GM18858 (cell line): ENCODE data around the gene PRMT7.

ENCODE experiments used
- ATAC-seq: cut with Tn5 transposase; IDR thresholded peaks from one replicate; pipeline ENCODE4 v1.9.1; 2021; ENCODE audit not compliant: unreplicated experiment

PRMT7 gene

DNA sequence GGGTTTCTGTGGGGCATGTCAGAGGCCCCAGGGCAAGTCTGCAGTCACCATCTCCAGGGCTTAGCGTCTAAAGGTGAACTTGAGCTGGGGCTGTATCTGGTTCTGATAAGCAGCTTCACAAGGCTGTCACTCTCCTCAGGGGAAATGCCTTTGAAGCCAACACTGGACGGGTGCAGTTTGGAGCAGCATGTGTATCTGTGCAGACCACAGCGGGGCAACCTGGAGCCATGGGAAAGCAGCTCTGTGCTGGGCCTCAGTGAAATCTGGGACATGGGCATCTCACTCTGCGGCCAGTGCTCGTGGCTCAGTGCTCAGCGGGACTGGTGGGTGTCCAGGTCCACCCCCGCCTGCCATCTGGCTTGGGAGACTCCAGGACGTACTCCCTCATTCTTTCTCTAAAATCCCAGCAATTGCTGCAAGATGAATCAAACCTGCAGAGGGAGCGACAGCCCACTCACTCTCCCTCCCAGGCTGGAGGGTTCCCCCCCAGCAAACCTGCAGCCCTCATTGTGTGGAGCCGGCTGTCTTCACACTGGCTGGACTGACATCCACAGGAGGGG is 63.5 kb downstream of the PRMT7 start:
- ATAC-seq, result no peak

DNA sequence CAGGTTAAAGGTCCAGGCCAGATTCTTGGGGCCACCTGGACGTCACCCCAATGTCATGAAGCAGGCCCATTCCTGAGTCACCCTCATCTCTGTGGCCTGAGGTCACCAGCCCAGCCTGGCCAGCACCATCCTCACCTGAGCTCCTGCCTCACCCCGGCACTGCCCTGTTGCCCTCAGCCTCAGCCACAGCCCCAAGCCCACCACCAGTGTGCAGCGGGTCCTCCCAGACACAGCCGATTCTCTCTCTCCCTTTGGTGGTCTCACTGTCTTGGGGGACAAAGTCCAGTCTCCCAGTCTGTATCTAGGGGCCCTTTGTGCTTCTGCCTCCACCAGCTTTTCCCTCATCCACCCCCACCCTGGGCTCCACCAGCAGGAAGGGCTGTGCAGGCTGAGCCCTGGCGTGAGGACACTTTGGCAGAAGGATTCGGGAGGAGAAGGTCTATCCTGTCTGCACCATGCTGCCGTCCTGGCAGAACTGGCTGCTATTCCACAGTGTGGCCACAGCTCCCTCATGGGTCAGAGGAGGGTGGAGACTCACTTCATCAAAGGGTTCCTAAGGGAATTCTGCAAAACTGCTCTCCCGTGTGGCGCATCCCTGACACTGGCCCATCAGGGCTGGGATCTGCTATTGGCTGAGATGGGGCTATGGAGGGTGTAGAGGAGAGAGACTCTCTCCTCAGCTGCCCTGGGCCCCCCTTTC is 64.3 kb downstream of the PRMT7 start:
- ATAC-seq, result no peak

DNA sequence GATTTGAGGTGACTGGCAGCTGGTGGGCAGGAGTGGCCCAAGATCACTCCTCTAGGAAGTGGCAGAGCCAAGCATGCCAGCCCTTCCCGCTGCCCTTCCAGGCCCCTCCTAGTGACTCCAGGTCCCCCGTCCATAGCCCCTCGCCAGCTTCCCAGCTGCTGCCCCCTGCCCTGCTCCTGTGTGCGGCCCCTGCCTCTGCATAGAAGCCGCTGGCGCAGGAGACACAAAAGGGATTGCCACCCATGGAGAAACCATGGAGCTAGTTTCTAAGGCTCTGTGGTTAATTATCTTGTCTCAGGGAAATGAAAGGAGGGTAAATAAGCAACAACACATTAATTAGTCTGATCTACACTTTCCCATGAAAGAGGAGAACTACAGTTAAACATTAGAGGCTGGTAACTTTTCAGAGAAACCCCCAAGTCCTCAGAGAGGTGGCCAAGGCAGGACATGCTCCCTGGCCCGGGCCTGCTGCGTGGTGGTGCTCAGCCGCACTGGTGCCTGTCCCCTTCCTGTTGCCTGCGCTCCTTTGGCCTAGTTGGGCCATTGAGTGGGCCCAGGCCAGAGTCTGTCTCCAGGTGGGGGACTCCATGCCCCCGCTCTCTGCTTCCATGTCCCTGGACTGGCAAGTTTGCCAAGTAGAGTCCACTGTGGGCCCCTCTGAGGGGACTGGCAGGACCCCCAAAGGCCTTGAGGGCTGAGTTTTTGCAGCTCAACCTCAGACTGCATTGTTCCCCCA is 65.2 kb downstream of the PRMT7 start:
- ATAC-seq, result no peak

DNA sequence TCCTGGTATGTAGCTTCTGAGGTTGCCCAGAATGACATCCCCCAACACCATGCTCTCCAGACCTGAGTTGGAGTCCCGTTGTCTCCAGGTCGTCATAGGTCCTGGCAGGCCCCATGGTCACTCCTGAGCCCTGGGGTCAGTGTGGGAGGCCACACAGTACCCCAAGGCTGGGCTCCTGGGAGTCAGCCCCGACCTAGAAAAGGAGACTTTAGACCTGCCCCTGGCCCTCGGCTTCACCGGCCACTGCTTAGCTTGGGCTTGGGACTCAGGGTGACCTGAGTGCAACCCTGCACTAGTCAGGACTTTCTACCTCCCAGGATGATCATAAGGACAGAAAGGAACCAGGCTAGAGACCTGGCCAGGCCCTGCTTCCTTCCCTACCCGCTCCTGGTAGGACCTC is 65.8 kb downstream of the PRMT7 start:
- ATAC-seq, result no peak

DNA sequence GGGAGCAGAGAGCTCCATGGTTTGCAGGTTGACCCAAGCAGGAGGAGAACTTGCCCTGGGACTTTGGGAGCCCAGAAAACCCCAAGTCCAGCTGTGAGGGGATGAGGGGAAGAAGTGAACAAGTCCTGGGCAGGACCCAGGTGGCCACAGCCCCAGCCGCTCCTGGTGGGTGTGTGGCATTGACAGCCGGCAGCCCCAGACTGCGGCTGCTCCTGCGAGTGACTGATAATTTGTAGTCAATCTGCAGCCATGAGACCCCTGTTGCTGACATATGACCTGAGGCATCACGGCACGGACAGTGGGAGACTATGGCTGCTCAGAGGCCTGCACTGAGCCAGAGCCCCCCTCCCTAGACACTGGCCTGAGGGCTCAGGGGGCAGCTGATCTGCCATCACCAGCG is 66.4 kb downstream of the PRMT7 start:
- ATAC-seq, result no peak

DNA sequence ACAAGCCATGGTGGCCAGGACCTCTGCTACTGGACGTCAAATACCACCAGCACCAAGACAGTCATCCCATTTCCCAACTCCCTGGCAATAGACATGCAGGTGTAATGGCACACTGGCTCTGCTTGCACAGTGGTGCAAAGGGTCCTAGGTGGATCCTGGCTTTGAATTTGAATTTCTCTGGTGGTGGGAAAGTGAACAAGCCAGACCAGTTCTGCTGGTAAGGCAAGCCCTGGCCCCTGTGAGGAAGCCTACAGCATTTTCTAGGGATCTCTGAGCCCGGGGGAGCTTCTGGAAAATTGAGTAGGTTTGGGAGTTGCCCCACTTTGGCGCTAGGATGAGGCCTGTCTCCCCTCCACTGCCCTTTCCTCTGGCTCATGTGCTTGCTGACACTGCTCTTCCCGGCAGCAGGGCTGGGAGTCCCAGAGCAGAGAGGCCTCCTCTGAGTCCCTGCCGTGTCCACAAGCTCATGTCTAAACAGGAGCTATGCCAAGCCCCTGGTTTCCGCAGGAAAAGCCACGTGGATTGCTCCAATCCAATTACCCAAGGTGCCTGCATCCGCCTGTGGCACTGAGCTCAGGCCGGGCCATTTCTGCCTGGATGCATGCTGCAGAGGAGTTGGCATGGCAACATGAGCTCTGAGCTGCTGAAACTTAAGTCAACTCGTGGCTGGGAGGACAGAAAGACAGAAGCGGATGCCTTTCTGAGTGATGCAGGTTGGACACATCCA is 67.0 kb downstream of the PRMT7 start:
- no peak for ATAC-seq

DNA sequence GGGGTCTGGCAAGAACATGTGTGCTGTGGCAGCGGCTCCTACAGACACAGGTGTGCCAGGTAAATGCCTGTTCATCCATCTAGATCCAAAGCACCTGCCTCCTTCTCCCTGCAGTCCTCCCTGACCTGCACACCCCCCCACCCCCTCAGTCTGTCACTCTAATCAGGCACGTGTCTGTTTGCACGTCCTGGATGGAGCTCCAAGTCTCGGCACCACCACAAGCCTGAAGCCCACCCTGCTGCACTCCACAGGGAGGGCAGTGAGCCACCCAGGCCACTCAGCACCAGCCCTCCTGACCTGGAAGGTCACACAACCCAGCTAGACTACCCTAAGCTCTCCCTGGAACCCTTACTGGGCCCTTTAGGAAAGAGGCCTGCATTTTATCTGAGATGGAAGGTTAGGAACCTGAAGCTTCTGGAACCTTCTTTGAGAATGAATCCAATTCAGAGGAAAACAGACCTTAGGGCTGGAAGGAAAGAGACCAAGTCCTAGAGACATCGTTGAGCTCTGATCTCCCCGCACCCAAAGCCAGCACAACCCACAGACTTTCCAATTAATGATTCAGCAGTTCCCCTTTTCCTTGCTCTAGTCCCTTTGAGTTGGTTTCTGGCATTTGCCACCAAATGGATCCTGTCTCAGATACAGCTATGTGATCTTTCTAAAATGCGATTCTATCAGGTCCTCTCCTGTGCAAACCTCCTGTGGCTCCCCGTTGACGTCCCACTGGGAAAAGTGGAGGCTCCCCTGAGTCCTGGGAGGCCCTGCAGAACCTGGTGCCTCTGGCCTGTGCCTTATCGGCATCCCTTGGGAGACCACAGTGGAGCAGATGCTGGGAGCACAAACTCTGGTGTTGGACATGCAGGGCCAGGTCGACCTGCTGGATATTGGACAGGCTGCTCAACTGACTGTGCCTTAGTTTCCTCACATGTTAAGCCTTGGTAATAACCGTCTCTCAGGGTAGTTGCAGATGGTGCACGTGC is 67.9 kb downstream of the PRMT7 start:
- no peak for ATAC-seq

DNA sequence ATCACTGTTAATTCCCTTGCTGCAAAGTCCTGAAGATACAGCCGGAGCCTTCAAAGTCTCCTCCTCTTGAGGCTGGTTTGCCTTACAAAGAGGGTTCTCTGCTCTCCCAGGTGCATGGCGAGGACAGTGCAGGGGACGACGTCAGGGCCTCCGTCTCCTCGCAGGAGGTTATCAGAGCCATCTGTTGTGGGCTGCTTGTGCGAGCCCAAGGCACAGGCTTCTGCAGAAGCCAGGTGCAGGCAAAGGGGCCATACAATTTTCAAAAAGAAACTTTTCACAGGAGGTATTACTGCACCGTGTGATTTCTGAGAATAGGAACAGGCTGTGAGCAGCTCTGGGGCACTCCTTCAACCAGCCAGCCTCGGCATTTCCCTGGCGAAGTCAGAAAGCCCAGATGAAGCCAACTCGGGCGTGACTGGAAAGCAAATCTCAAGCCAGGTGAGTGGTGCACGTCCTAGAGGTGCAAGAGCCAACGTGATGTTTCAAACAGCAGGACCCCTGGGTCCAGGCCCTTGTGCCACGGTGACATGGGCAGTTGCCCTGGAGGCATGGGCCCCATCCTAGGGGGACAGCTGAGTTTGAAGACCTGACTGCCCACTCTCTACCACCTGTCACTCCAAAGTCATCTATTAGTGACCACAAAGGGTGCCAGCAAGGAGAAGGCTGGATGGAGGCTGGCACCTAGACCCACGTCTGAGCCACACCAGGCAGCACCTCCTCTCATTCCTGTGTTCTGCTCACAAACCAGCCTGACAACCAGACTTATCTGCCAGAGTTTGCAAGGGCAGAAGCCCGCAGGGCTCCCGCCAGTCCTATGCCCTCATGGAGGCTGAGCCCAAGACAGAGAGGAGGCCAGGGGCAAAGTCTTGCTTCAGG is 68.9 kb downstream of the PRMT7 start:
- no peak for ATAC-seq

DNA sequence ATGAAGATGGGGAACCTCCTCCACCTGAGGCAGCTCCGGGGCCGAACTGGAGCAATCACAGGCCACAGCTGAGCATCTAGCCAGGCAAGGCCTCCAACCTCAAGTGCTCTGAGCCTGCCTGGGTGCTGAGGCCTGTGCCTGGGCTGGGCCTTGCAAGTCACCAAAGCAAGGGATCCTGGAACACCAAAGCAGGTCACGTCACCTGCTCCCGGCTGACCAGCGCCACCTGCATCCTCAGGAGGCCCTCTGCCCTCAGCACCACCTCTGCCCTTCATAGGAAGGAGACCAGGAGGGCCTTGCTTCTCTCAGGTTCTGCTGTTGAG is 69.5 kb downstream of the PRMT7 start:
- ATAC-seq, result no peak

DNA sequence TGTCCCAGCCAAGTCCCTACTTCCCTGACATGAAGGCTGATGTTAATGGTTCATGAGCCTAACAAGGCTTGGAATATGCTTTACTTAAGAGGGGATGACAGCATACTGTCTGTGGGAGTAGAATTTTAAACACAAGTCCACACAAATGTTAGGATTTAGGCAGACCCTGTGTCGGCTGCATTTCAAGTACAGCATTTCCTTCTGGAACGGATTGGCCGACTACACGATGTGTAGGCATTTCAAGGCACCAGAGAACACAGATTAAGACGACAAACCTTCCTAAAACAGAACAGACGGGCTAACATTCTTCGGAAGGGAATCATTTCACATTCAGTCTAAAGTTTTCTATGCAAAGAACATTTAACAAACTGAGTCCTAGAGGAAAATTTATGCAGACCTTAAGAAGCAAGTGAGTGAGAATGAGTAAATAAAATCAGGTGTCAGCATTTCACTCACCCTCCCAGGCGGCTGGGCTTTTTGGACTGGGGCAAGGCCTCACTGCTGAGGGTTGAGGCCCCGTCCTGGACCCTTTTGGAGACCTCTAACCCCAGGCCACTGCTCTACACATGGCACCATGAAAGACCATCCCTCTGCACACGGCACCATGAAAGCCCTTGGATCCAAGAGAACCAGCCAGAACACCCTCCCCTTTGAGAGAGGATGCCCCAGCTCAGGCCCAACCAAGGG is 70.0 kb downstream of the PRMT7 start:
- ATAC-seq, result no peak

DNA sequence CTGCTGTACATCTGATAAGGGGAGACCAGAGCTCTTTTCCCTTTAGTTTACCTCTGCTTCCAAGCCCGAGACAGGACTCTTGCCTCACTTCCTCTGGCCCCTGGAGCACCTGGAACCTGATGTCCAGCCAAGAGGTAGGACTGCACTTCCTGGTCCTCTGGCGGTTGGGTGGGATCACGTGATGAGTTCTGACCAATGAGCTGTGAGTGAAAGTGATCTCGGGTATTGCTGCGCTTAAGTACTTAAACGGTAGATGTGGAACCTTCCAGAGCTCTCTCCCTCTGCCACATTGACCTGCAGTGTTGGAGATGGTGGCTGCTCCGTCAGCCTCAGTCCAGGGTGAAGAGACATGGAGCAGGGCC is 70.5 kb downstream of the PRMT7 start:
- no peak for ATAC-seq

DNA sequence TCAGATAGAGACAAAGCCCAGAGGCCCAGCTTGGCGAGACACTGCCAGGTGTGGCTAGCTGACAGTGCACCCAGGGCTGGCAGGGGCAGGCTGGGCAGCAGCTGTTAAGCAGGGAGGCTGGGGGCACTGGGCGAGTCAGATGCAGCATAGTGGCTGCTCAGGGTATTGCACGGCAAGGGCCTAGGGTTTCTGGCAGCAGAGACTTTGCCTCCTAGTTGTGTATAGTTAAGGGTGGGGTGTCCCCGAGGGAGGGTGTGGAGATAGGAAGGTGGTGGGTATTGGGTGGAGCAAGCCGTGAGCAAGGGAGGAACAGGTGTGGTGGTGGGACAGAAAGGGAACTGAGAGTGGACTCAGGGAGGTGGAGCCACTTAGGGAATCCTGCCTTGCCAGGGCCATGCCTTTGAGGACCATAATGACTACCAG is 71.5 kb downstream of the PRMT7 start:
- ATAC-seq, result no peak

DNA sequence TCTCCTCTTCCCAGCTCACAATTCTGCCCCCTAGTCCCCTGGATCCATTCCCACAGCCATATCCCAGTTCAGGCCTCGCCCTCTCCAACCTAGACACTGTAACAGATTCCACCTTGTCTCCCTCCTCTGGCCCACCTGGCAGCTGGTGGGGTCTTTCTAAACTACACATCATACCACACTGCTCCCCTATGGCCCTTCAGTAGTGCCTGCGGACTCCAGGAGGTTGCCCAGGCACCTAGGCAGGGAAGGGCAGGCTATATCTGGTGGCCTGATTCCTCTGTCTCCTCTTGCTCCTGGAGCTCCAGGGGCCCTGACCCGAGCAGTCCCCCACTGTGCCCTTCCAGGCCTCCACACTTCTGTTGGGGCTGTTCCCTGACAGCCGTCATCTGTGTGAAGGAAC is 73.0 kb downstream of the PRMT7 start:
- no peak for ATAC-seq

DNA sequence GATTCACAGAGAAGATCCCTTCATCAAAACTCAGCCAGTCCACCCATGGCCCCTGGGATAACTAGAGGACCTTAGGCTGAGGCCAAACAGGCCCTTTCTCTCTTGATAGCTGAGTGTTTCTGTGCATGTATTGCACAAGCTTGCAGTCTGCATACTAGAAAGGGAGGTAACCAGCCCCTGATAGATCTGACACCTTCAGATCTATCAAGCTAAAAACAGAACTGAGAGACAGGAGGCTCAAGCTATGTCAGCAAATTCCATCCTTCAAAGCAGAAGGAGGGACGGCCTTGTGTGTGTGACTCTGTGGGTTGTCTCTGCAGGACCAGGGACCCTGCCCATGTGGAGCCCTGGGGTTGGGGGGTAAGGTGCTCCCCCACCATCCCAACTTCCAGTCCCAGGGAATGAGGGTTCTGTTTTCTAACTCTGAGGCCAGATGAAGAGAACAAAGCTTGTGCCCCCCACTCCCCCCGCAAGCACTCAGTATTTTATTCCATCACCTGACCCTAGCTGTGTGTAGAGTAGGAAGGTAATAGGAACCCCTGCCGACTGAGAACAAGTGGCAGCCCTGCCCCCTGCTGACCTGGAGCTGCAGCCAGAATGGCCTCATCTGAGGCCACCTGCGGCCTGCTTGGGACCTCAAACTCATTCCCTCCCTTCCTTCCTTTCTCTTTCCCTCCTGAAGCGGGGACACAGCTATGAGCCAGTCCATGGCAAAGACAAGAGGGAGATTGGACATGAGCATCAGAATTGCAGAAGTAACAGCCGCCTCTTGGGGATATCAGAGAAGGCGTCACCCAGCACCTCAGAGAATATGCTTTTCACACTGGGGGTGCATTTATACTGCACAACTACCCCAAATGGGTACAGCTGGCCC is 73.7 kb downstream of the PRMT7 start:
- ATAC-seq, result no peak

DNA sequence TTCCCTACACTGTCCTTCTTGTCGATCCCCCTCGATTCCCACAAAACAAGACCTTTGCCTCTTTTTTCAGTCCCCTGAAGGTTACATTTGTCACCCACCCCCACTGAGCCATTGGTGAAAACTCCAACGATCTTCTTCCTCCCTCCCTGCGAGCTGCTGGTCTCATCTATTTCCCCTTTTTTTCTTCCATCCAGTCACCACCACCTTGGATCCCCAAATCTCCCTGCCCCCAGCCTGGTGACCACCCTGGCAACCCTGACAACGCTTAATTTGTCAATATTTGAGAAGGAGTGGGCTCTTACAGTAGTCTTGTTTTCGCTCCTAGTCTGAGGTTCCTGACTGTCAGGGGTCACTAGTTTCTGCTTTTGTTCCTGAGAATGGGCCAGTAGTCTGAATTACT is 74.6 kb downstream of the PRMT7 start:
- ATAC-seq, result no peak

DNA sequence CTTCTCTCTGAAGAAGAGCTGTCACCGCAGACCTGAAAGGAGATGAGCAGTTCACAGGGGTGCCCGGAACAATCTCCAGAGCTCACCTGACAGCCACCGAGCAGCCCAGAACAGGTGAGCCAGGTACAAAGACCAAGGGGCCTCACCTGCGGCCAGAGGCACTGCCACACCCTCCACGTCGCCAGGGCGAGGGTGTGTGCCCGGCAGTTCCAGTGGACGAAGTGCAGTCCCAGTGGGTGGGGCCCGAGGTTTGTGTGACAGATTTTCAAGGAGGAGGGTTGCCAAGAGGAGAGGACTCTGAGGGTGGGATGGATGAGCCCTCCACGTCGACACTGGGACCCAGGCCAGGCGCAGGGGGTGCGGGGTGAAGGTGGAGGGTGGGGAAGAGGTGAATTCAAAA is 75.8 kb downstream of the PRMT7 start:
- no peak for ATAC-seq

DNA sequence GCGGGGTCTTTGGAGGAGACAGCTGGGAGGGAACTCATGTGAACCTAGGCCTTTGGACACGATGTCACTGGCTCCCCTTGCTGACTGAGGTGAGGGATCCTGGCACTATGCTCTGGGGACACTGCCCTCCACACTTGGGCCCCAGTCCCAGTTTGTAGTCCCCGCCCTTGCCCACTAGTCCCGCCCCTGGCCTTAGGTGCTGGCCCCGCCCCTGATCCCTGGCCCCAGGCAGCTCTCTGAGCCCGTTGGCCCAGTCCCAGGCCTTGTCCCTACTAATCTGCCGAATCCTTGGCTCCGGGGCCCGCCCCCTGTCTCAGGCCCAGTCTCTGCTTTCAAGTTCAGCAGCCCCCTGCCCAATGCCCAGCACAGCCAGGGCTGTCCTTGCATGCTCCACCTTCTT is 76.5 kb downstream of the PRMT7 start:
- no peak for ATAC-seq

DNA sequence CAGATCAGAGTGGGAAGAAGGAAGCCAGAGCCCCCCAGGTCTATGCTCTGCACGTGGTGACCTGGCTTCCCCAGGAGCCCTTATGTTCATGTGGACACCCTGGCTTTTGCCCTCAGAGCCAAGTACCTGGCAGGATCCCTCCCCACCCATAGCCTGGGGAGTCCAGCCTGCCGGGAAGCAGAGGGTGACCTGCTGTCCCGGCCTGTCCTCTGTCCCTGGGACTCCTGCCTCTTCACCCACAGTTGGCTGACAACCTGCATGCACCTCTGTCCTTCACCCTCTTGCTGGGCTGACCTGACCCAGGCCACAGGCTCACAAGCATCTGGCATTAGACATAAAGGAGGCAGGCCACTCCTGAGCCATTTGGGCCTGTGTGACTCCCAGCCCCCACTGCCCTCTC is 77.3 kb downstream of the PRMT7 start:
- no peak for ATAC-seq
